ENCODE data around the gene SKIDA1.

SKIDA1 gene

DNA sequence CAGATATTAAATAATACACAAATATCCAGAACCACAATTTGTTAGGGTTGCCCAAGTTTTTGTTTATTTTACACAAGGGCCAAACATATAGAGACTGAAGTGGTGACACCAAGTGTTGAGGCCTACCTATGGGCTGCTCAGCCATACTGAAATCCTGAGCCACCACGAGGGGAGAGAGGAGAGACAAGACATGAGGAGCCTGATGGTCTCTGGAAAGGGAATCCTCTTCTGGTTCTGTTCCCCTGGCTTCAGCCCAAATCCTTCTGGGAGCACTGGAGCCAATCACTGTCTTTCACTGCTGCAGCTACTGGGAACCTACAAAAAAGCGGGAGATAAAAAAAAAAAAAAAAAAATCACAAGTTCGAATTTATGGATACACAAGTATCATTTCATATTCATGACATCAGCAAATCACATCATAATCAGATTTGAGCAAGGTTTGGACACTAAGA lies 1.9 kb downstream of the SKIDA1 start:
- Histone ChIP-seq H3K9ac (ENCODE audit: low read depth, low read length) (peak overlapping the region; percentile 84), H3K36me3 (ENCODE audit: insufficient read depth, low read length) (no peaks in the 10 kb centered on the region), H3K9me3 (ENCODE audit: control insufficient read depth, insufficient read depth, low read length) (no peaks in the 10 kb centered on the region), H3K4me1 (ENCODE audit: insufficient read depth, low read length) (peaks cover 31% of the 10 kb centered on the region)

GRCh38 chr10:21522631-21523406 lies 2.7 kb downstream of the SKIDA1 start:
- no peak overlapping the region for H3K9ac ChIP-seq (ENCODE audit: low read depth, low read length)
- H3K4me1 ChIP-seq (ENCODE audit: insufficient read depth, low read length), result peaks cover 31% of the 10 kb centered on the region
- H3K36me3 ChIP-seq (ENCODE audit: insufficient read depth, low read length), result no peaks in the 10 kb centered on the region
- no peaks in the 10 kb centered on the region for H3K9me3 ChIP-seq (ENCODE audit: control insufficient read depth, insufficient read depth, low read length)

DNA sequence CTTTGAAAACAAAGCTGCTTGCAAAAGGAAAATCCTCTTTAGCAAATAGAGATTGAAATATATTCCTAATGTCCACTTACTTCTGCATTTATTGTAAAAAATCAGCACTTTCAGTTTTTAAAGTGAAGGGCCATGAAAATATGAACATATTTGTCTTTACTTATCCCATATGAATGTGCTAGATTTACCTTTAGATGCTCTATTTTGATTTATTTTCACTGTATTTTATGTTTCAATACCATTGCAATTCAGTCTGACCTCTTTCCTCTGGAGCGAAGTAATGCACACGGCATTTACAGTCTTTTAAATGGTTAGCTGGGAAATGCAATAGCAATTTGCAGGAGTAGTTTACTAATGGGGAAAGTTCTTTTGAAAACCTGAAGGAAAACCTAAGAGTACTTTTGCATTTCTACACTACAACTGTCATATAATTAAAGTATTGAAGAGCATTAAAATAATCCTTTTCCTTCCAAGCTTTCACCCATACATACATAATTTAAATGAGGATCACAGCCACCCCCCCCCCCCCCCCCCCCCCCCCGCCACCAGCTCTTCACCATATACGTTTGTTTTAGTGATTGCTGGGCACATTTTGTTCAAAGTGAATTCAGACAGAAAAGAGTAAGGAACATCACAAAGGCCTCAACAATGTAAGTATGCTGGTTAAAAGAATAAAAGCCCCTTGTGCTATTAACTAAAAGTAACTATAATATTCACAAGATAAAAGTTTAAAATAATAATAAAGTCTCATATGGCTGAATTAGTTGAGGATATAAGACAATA lies 3.5 kb downstream of the SKIDA1 start:
- H3K4me1 ChIP-seq (ENCODE audit: insufficient read depth, low read length), result peaks cover 31% of the 10 kb centered on the region
- H3K9me3 ChIP-seq (ENCODE audit: control insufficient read depth, insufficient read depth, low read length), result no peaks in the 10 kb centered on the region
- H3K9ac ChIP-seq (ENCODE audit: low read depth, low read length), result no peak overlapping the region
- no peaks in the 10 kb centered on the region for H3K36me3 ChIP-seq (ENCODE audit: insufficient read depth, low read length)

DNA sequence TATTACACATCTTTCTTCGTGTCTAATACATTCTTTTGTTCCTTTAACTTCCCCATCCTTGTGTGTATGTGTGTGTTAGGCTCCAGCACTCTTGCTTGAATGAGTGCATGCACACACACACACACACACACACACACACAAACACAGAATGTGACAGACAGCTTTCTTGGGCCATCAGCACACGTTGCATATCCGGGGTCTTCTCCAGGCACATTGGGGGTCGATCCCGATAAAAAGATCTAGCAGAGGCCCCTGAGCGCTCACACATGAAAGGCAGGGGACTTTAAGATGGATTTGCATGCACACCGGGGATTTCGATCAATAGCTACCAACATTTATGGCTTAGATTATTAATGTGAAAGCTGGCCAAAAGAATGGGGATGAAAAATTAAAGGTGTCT lies 4.5 kb downstream of the SKIDA1 start:
- Histone ChIP-seq H3K36me3 (ENCODE audit: insufficient read depth, low read length) (no peaks in the 10 kb centered on the region), H3K9ac (ENCODE audit: low read depth, low read length) (no peak overlapping the region), H3K9me3 (ENCODE audit: control insufficient read depth, insufficient read depth, low read length) (no peaks in the 10 kb centered on the region), H3K4me1 (ENCODE audit: insufficient read depth, low read length) (peaks cover 31% of the 10 kb centered on the region)

GRCh38 chr10:21520509-21520908 lies 5.0 kb downstream of the SKIDA1 start:
- peaks cover 32% of the 10 kb centered on the region for H3K4me1 ChIP-seq (ENCODE audit: insufficient read depth, low read length)
- H3K36me3 ChIP-seq (ENCODE audit: insufficient read depth, low read length), result no peaks in the 10 kb centered on the region
- no peaks in the 10 kb centered on the region for H3K9me3 ChIP-seq (ENCODE audit: control insufficient read depth, insufficient read depth, low read length)
- H3K9ac ChIP-seq (ENCODE audit: low read depth, low read length), result no peak overlapping the region

GRCh38 chr10:21519941-21520436 lies 5.5 kb downstream of the SKIDA1 start:
- H3K4me1 ChIP-seq (ENCODE audit: insufficient read depth, low read length), result peaks cover 37% of the 10 kb centered on the region

GRCh38 chr10:21519397-21519933 lies 6.0 kb downstream of the SKIDA1 start:
- Histone ChIP-seq H3K4me1 (ENCODE audit: insufficient read depth, low read length) (peaks cover 37% of the 10 kb centered on the region), H3K9me3 (ENCODE audit: control insufficient read depth, insufficient read depth, low read length) (no peaks in the 10 kb centered on the region), H3K9ac (ENCODE audit: low read depth, low read length) (peak overlapping the region; percentile 65; the same call in 1 of the 2 replicates), H3K36me3 (ENCODE audit: insufficient read depth, low read length) (no peaks in the 10 kb centered on the region)

More at GRCh38 chr10:21519941-21520436, 5.5 kb downstream of the SKIDA1 start:
- Histone ChIP-seq H3K9ac (ENCODE audit: low read depth, low read length) (peak overlapping the region; percentile 65), H3K36me3 (ENCODE audit: insufficient read depth, low read length) (no peaks in the 10 kb centered on the region), H3K9me3 (ENCODE audit: control insufficient read depth, insufficient read depth, low read length) (no peaks in the 10 kb centered on the region)

- Histone ChIP-seq H3K9ac (ENCODE audit: low read depth, low read length) (peak overlapping the region; percentile 65), H3K9me3 (ENCODE audit: control insufficient read depth, insufficient read depth, low read length) (no peaks in the 10 kb centered on the region), H3K36me3 (ENCODE audit: insufficient read depth, low read length) (no peaks in the 10 kb centered on the region), H3K4me1 (ENCODE audit: insufficient read depth, low read length) (peaks cover 36% of the 10 kb centered on the region)
Measured at GRCh38 chr10:21518641-21519396, 6.7 kb downstream of the SKIDA1 start.

DNA sequence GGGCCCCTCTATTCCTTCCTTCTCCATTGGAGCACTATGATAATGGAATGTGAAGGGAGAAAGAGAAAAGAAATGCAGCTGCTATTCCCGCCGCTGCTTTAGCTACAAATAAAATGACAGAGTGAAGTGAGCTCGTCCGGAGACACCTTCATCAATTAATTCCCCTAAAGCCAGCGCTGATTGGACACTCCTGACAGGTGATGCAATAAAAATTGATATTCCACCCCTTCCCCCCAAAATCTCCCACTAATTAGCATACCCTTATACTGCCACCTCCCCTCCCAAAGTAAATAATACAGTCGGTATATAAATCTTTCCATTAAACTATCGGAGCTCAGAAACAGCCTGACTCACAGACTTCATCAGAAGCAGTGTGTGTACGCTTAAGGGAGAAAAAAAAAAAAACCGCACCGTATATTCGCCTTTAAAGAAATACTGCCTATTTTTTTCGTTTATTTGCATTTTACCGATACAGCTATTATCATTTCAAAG lies 7.3 kb downstream of the SKIDA1 start:
- Histone ChIP-seq H3K9me3 (ENCODE audit: control insufficient read depth, insufficient read depth, low read length) (no peaks in the 10 kb centered on the region), H3K9ac (ENCODE audit: low read depth, low read length) (peak overlapping the region; percentile 65), H3K36me3 (ENCODE audit: insufficient read depth, low read length) (no peaks in the 10 kb centered on the region), H3K4me1 (ENCODE audit: insufficient read depth, low read length) (peaks cover 35% of the 10 kb centered on the region)

DNA sequence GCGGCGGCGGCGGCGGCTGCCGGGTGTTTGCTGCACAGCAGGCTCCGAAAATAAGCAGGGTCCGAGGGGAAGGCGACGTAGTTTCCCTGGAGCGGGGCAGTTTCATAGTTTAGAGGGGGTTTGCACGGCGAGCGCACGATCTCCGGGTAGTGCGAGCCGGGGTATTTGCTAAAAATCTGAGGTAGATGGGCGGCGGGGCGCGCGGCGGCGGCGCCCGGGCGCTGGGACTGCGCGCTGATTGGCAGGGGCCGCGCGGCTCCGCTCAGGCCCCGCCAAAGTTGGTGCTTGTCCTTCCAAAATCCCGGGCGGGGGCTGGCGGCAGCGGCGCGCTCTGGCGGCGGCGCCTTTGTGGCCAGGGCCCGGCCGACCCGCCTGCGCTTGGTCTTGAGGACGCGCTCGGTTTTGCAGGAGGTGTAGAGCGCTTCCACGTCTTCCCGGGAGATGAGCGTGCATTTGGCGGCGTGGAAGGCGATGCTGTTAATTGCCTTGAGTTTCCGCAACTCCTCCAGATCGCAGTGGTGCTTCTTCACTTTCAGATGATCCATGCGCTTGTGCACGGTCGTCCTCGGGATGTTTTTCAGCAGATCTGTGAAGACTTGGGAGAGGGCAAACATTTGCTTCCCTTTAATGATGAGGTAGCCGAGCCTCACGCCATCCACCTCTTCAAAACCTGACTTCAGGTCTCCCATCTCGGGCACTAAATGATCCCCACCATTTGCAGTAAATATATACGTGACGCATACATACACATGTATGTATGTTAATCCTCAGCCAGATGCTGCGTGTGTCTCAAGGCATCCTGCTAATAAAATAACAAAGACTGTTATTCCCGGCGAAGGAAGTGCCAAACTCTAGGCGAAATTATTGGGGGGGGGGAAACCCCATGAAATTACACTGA lies 8.1 kb downstream of the SKIDA1 start:
- Histone ChIP-seq H3K36me3 (ENCODE audit: insufficient read depth, low read length) (no peaks in the 10 kb centered on the region), H3K9ac (ENCODE audit: low read depth, low read length) (peak overlapping the region; percentile 65), H3K9me3 (ENCODE audit: control insufficient read depth, insufficient read depth, low read length) (no peaks in the 10 kb centered on the region), H3K4me1 (ENCODE audit: insufficient read depth, low read length) (peaks cover 35% of the 10 kb centered on the region)

GRCh38 chr10:21516242-21517131 lies 9.0 kb downstream of the SKIDA1 start:
- H3K36me3 ChIP-seq (ENCODE audit: insufficient read depth, low read length), result no peaks in the 10 kb centered on the region
- peak overlapping the region; percentile 70; the same call in 1 of the 2 replicates for H3K9ac ChIP-seq (ENCODE audit: low read depth, low read length)
- H3K9me3 ChIP-seq (ENCODE audit: control insufficient read depth, insufficient read depth, low read length), result no peaks in the 10 kb centered on the region
- peaks cover 36% of the 10 kb centered on the region for H3K4me1 ChIP-seq (ENCODE audit: insufficient read depth, low read length)
